ENCODE measurements around the gene REEP5. TPM values are rescaled to one million over a fixed set of nuclear protein-coding genes. Genes with fewer than 3 reads are reported as not detected.
"Not testable (repeated sequence)": the region's sequence is repeated elsewhere in the genome, so short reads cannot be mapped to it uniquely, and the experiment has no call there.

Gene REEP5
- total and polyA plus RNA-seq, 8 donors, result 64.8 to 121 (median 70.5) TPM

DNA sequence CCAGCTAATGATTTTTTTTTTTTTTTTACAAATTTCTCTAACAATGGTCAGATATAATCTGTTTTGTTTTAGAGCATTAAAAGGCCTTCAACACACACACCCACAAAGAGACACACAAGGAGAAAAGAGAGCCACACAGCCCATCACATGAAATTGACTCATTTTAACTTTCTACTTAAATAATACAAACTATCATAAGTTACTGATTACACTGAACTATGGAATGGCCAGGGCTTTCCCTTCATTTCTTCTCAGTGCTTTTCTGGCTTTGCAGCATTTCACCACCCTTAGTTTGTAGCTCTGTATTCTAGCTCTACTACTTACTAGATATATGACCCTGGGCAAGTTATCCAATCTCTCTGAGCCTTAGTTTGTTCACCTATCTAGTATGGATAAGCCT lies 13.2 kb downstream of the REEP5 start:
- TF ChIP-seq, protein P1, sequence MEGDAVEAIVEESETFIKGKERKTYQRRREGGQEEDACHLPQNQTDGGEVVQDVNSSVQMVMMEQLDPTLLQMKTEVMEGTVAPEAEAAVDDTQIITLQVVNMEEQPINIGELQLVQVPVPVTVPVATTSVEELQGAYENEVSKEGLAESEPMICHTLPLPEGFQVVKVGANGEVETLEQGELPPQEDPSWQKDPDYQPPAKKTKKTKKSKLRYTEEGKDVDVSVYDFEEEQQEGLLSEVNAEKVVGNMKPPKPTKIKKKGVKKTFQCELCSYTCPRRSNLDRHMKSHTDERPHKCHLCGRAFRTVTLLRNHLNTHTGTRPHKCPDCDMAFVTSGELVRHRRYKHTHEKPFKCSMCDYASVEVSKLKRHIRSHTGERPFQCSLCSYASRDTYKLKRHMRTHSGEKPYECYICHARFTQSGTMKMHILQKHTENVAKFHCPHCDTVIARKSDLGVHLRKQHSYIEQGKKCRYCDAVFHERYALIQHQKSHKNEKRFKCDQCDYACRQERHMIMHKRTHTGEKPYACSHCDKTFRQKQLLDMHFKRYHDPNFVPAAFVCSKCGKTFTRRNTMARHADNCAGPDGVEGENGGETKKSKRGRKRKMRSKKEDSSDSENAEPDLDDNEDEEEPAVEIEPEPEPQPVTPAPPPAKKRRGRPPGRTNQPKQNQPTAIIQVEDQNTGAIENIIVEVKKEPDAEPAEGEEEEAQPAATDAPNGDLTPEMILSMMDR (IDR thresholded peaks at IDR 0.05), result no peak

DNA sequence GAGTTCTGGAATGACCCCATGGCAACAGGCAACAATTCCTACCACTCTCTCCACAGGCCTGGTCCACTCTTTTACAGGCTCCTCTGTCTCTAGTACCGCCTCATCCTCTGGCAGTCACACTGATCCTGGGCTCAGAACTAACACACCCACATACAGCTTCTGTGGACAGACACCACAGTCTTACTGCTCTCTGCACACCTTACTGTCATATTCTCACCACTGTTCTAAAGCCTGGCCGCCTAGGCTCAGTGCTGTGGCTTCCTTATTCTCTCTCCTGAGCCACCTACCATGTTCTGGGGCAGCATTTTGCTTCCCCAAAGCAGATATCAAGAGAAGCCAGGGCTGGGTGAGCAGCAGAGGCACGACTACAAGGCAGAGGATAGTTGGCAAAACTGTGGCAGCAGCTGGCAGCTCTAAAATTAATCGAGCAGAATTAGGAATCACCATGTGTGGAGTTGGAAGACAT lies 14.8 kb downstream of the REEP5 start:
- H3K36me3 ChIP-seq, result peaks cover 0 to 44% of the 10 kb centered on the region in 2 donors
- no peak overlapping the region for H3K27ac ChIP-seq
- ATAC-seq (no peak), DNase-seq (no peak)
- no peak overlapping the region for H3K4me3 ChIP-seq
- no peaks in the 10 kb centered on the region for H3K9me3 ChIP-seq
- H3K4me1 ChIP-seq, result peaks cover 0 to 11% of the 10 kb centered on the region in 2 donors
- intact Hi-C loops (cut with DNase I), result no loop called here
- TF ChIP-seq, protein P1 (IDR thresholded peaks at IDR 0.05), result no peak
- H3K27me3 ChIP-seq, result no peaks in the 10 kb centered on the region

More for the DNA sequence above, 13.2 kb downstream of the REEP5 start:
- no peaks in the 10 kb centered on the region for H3K9me3 ChIP-seq
- H3K4me1 ChIP-seq, result peaks cover 0 to 27% of the 10 kb centered on the region in 2 donors
- H3K36me3 ChIP-seq, result peaks cover 0 to 42% of the 10 kb centered on the region in 2 donors
- H3K27me3 ChIP-seq, result no peaks in the 10 kb centered on the region
- ATAC-seq, result no peak
- H3K27ac ChIP-seq, result no peak overlapping the region
- no peak for DNase-seq
- H3K4me3 ChIP-seq, result no peak overlapping the region
- intact Hi-C loops (cut with DNase I), result no loop called here

- no peak overlapping the region for H3K4me3 ChIP-seq
- intact Hi-C loops (cut with DNase I), result no loop called here
- H3K4me1 ChIP-seq, result peaks cover 0 to 11% of the 10 kb centered on the region in 2 donors
- H3K27me3 ChIP-seq, result no peaks in the 10 kb centered on the region
- no peaks in the 10 kb centered on the region for H3K9me3 ChIP-seq
- H3K36me3 ChIP-seq, result peaks cover 0 to 49% of the 10 kb centered on the region in 2 donors
- DNase-seq, result no peak
- TF ChIP-seq, protein P1 (IDR thresholded peaks at IDR 0.05), result no peak
- ATAC-seq, result no peak
- no peak overlapping the region for H3K27ac ChIP-seq
Observed at GRCh38 chr5:112906637-112907036, 15.4 kb downstream of the REEP5 start.

DNA sequence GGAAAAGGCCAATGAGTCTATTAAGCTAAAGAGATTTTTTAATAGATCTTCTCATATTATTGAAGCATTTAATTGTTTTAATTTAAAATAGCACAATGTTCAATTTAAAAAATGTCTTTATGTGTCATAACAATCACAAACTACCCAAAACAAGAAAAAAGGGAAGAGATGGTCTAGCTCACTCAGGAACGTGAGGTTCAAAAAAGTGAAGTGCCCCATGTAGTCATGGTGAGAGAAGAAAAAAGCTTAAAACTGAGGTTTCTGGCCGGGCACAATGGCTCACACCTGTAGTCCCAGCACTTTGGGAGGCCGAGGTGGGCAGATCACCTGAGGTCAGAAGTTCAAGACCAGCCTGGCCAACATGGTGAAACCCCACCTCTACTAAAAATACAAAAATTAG lies 17.0 kb downstream of the REEP5 start:
- peaks cover 0 to 11% of the 10 kb centered on the region in 2 donors for H3K4me1 ChIP-seq
- H3K27ac ChIP-seq; ATAC-seq; H3K27me3 ChIP-seq; H3K9me3 ChIP-seq; DNase-seq; intact Hi-C loops (cut with DNase I); H3K4me3 ChIP-seq: not testable (repeated sequence)
- peaks cover 0 to 50% of the 10 kb centered on the region in 2 donors for H3K36me3 ChIP-seq

GRCh38 chr5:112902561-112902960 lies 19.5 kb downstream of the REEP5 start:
- Histone ChIP-seq H3K27me3 (no peaks in the 10 kb centered on the region), H3K27ac (no peak overlapping the region), H3K36me3 (peaks cover 0 to 53% of the 10 kb centered on the region in 2 donors), H3K4me1 (peaks cover 0 to 11% of the 10 kb centered on the region in 2 donors), H3K4me3 (no peak overlapping the region), H3K9me3 (no peaks in the 10 kb centered on the region)
- intact Hi-C loops (cut with DNase I), result no loop called here
- ATAC-seq, result no peak
- DNase-seq, result no peak
- TF ChIP-seq, protein P1 (IDR thresholded peaks at IDR 0.05), result no peak

- no peak for ATAC-seq
- Histone ChIP-seq H3K4me1 (no peaks in the 10 kb centered on the region), H3K27me3 (no peaks in the 10 kb centered on the region), H3K9me3 (no peaks in the 10 kb centered on the region), H3K4me3 (no peak overlapping the region), H3K27ac (no peak overlapping the region), H3K36me3 (peaks cover 0 to 82% of the 10 kb centered on the region in 2 donors)
- TF ChIP-seq, protein P1 (IDR thresholded peaks at IDR 0.05), result no peak
- intact Hi-C loops (cut with DNase I), result no loop called here
- no peak for DNase-seq
Observed at GRCh38 chr5:112895682-112896081, 26.3 kb downstream of the REEP5 start.

All from left lung (tissue), 10 donors.